HG03469 (cell line): ENCODE measurements around the gene EPG5.

Experiments
- ATAC-seq: cut with Tn5 transposase; IDR thresholded peaks from one replicate; pipeline ENCODE4 v1.9.1; 2021; ENCODE audit warnings: mild to moderate bottlenecking, moderate library complexity, moderate number of reproducible peaks; ENCODE audit not compliant: unreplicated experiment

Gene EPG5

DNA sequence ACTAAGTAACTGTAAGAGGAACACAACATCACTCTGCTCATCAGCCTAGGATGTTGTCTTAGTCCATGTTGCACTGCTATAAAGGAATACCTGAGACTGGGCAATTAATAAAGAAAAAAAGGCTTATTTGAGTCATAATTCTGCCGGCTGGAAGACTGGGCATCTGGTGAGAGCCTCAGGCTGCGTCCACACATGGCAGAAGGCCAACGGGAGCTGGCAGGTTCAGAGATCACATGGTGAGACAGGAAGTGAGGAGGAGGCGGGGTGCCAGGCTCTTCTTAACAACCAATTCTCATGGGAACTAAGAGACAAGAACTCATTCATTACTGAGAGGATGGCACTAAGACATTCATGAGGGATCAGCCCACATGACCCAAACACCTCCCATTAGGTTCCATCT lies 46.8 kb downstream of the EPG5 start:
- peak; percentile 40 for ATAC-seq

DNA sequence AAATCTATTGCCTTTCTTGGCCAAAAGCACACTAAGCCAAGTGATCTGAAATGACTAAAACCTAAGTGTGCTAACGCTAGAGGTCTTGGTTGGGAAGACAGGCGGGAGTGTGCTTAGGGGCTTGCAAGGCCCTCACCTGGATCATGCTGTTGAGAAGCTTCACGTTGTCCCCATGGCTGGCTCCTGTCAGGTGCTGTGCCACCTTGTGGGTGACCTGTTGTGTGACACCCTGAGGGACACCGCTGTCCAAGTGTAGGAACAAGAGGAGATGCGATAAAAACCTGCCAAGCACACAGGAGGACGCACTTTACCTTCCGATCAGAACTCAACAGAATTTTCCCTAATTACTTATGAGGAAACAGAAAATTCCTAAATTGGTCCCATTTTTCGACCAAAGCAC lies 50.8 kb downstream of the EPG5 start:
- ATAC-seq = no peak

DNA sequence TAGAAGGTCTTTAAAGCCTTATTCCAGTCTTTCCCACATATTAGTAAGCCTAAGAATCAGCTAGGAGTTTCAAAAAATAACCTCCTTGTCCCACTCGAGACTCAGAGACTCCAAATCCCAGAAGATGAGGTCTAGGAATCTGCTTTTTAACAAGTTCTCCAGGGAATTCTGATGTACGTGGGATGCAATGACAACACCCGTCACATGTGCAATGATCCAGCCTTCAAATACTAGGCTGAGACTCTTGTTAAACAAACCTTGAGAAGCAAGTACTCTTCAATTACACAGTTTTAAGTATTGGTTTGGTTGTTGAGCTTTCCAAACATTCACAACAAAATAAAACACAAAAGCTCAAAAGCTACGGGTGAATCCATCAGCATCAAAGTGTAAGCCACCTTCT lies 53.9 kb downstream of the EPG5 start:
- ATAC-seq = no peak

GRCh38 chr18:45910405-45911023 lies 56.6 kb downstream of the EPG5 start:
- peak; percentile 88 for ATAC-seq

DNA sequence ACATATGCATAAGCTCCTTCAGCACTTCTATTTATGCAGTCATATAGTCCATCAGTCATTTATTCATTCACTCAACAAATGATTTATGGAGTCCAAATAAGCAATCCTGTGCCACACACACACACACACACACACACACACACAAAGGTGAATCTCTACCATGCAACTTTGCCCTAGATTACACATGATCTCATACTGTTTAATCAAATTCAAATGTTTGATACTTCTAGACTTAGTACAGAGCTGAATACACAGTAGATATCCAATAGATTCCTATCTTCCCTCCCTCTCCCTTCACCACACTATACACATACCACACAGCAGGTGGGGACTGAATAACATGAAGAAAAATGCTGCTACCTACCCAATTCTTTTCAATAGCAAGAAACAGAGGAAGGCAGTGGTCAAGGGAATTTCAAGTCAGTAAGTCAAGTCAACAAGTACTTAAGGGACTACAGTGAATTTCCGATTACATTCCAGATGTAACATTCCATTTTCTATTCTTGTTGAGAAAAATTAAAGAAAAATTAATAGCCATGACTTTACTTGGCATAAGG lies 65.4 kb downstream of the EPG5 start:
- no peak for ATAC-seq

DNA sequence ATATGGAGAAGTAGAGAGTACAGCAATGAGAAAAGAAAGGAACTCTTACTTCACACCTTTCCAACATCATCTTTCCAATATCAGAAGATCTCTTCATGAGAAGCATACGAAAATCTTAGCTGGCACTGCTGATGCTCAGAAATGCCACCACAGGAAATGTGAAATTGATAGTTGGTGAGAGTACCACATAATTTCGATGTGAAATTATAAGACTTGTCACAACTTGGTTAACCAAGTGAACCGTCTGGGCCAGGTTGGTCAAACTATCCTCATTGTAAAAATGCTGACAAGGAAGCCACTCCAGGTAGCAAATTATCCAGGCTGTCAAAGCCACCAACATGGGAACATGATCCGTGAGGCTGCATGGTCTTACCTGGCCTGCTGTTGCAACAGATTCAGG lies 66.5 kb downstream of the EPG5 start:
- no peak for ATAC-seq

GRCh38 chr18:45896991-45897390 lies 70.1 kb downstream of the EPG5 start:
- no peak for ATAC-seq

- no peak for ATAC-seq
These were observed 70.7 kb downstream of the EPG5 start for GRCh38 chr18:45896452-45896851.

- ATAC-seq = no peak
These were observed 71.8 kb downstream of the EPG5 start for GRCh38 chr18:45895339-45895738.

GRCh38 chr18:45894818-45895217 lies 72.3 kb downstream of the EPG5 start:
- no peak for ATAC-seq

DNA sequence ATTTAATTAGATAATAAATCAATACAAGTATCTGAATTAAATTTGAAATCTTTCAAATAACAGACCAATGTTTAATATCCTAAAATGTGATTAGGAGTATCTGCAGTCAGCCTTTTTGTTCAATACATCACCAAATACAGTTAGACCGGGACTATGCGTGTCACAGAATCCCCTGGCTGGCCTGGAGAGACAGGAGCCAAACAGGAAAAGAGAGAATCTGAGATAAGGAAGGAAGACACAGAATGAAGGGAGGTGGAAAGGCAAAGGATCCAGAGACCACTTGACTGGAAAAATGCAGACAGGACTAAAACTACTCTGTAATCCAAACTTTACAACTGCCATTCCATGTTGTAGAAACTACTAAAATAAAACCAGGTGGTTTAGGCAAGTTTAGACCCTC lies 75.3 kb downstream of the EPG5 start:
- no peak for ATAC-seq

DNA sequence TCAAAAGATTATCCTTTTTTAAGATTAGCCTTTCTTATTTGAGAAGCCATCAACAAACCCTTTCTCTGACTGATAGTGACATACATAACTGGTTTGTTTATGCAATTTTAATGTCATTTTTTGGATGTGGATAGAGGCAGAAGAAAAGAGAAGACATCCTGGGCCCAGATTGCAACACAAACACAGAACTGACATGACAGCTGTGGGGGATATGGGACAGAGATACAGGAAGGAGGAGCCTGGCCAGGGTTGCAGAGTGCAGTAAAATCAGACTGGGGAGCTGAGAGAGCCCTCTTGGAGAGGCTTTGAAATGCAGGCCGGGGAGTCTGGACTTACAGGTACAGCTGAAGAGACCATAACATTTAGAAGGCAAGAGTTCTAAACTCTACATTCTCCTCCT lies 76.5 kb downstream of the EPG5 start:
- ATAC-seq = no peak

DNA sequence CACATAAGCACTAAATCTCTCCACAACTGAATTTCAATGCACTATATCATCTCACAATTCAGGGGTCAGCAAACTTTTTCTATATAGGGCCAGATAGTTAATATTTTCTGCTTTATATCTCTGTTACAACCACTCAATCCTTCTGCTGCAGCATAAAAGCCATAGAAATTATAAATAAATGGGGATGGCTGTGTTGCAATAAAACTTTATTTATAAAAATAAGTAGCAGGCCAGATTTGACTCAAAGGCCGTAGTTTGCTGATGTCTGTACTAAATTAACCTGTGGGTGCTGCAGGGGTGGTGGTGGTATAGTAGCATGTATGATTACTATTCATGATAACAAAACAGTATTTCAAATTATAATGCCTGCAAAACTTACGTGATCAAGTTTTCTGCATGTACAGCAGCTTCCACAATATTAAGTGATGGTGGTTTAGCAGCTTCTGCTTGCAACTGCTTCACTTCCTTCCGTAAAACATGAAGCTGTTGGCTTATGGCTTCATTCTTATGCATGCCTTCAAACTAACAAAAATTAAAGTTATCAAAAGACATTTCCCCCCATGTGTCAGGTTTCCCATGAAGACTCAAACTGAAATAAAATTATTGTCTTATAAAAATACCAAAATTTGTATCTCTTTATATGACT lies 77.6 kb downstream of the EPG5 start:
- no peak for ATAC-seq

- no peak for ATAC-seq
These were observed 79.5 kb downstream of the EPG5 start for GRCh38 chr18:45887585-45887984.

GRCh38 chr18:45880876-45881558 lies 86.1 kb downstream of the EPG5 start:
- ATAC-seq = no peak

- peak; percentile 68 for ATAC-seq
These were observed 87.2 kb downstream of the EPG5 start for GRCh38 chr18:45879681-45880655.

DNA sequence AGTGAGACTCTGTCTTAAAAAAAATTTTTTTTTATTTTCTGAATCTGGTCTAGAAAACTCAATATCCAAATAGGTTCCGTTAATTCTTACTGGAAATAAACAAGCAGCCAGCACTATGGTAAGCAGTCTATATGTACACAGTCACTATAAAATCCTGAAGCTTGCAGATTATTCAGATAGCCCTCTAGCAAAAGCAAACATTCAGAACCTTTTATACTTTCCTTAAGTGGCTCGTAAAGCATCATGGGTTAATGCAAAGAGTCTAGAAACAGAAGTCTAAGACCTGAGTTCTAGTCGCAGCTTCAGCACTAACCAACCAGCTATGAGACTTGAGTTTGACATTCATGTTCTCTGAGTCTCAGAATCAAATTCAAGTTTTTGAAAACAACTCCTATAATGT lies 89.7 kb downstream of the EPG5 start:
- ATAC-seq = no peak

GRCh38 chr18:45876161-45876560 lies 91.0 kb downstream of the EPG5 start:
- no peak for ATAC-seq

GRCh38 chr18:45874491-45875184 lies 92.5 kb downstream of the EPG5 start:
- peak; percentile 90 for ATAC-seq

- no peak for ATAC-seq
These were observed 95.6 kb downstream of the EPG5 start for GRCh38 chr18:45871431-45872084.
